Osteocyte (in vitro differentiated cells): ENCODE results near the gene SH3RF3. TPM values are rescaled to one million over a fixed set of nuclear protein-coding genes. Genes with fewer than 3 reads are reported as not detected.

Experiments
- DNase-seq: peaks from one replicate; pipeline ENCODE4 v3.0.0; 2021; ENCODE audit warnings: mixed read lengths; ENCODE audit not compliant: unreplicated experiment; ENCODE audit errors: extremely low spot score
- H3K27ac Mint-ChIP-seq: one replicate; pipeline ENCODE4 v1.8.0; 2021; ENCODE audit warnings: mild to moderate bottlenecking, mixed read lengths; ENCODE audit not compliant: unreplicated experiment
- H3K27me3 Mint-ChIP-seq: one replicate; pipeline ENCODE4 v1.8.0; 2021; ENCODE audit warnings: mixed read lengths; ENCODE audit not compliant: unreplicated experiment
- H3K36me3 Mint-ChIP-seq: one replicate; pipeline ENCODE4 v1.8.0; 2021; ENCODE audit warnings: mixed read lengths; ENCODE audit not compliant: unreplicated experiment
- H3K4me1 Mint-ChIP-seq: one replicate; pipeline ENCODE4 v1.8.0; 2021; ENCODE audit warnings: mixed read lengths; ENCODE audit not compliant: unreplicated experiment
- H3K4me3 Mint-ChIP-seq: one replicate; pipeline ENCODE4 v1.8.0; 2021; ENCODE audit warnings: mild to moderate bottlenecking, moderate library complexity, mixed read lengths; ENCODE audit not compliant: unreplicated experiment
- H3K9me3 Mint-ChIP-seq: one replicate; pipeline ENCODE4 v1.8.0; 2021; ENCODE audit warnings: mixed read lengths; ENCODE audit not compliant: unreplicated experiment
- CTCF ChIP-seq: fragments of 200-600 bp; sonication (generic); IDR thresholded peaks from 2 replicates; pipeline ENCODE4 v1.5.0; 2021; ENCODE audit warnings: antibody characterized with exemption, mild to moderate bottlenecking, moderate library complexity
- total RNA-seq: library from RNA; stranded (reverse); gene quantifications from 2 replicates; pipeline ENCODE4 v1.2.1, GENCODE V29; 2021

Gene SH3RF3
- total RNA-seq, 1 donor from 2014 or later = 79.4 TPM

DNA sequence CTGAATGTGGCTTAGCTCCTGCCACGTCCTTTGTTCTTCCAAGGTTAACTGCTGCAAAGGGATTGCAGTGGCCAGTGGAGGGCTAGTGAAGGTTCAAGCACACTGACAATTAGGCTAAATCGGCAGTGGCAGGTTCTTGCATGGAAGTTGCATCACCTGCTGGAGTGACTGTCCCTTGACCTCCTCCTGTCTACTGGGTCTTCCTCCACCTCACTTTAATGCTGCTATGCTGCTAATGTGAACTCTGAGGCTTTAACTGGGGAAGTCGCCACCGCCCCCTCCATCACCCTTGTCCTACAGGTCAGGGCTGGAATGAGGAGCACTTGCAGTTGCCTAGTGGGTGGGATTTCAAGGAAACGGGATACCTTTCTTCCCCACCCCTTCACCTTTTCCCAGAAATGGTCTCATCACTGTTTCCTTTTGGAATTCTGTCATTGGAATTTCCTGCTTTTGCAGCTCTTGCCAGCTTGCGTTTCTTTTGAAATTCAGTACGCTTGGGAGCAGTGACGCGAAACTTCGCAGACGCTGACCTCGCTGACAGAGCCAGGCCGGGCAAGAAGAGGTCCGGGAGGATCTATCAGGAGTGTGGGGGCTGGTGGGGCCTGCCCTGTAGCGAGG lies 150.3 kb downstream of the SH3RF3 start:
- TF ChIP-seq CTCF = no peak
- Mint-ChIP-seq H3K9me3 (no peaks in the 10 kb centered on the region), H3K4me3 (no peak overlapping the region), H3K27me3 (no peaks in the 10 kb centered on the region), H3K4me1 (peaks cover 76% of the 10 kb centered on the region), H3K27ac (peak overlapping the region; percentile 78), H3K36me3 (no peaks in the 10 kb centered on the region)
- DNase-seq = no peak

- H3K4me1 Mint-ChIP-seq = peaks cover 84% of the 10 kb centered on the region
- peak; percentile 17 for TF ChIP-seq CTCF
- no peak overlapping the region for H3K27ac Mint-ChIP-seq
- H3K27me3 Mint-ChIP-seq = no peaks in the 10 kb centered on the region
- DNase-seq = no peak
- H3K9me3 Mint-ChIP-seq = no peaks in the 10 kb centered on the region
- H3K36me3 Mint-ChIP-seq = no peaks in the 10 kb centered on the region
- no peak overlapping the region for H3K4me3 Mint-ChIP-seq
Measured at GRCh38 chr2:109280804-109281203, 151.8 kb downstream of the SH3RF3 start.

DNA sequence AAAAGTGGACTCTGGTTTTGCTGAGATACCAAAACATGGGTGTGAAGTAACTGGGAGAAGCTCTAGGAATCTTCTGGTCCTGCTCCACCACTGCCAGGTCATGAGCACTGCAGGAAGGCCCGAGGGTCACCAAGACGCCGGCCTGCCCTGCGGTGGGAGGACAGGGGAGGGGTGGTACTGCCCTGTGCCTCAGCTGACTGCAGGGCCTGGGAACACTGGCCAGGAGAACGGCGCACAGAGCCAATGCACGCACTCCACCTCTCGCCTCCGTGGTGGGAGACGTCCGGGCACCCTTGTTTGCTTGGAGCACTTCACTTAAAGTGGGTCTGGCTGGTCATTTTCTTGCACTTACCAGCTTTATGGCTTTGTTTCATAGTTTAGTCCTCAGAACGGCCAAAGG lies 153.4 kb downstream of the SH3RF3 start:
- TF ChIP-seq CTCF = no peak
- no peak overlapping the region for H3K4me3 Mint-ChIP-seq
- no peaks in the 10 kb centered on the region for H3K36me3 Mint-ChIP-seq
- DNase-seq = no peak
- H3K27ac Mint-ChIP-seq = peak overlapping the region; percentile 2
- no peaks in the 10 kb centered on the region for H3K27me3 Mint-ChIP-seq
- H3K9me3 Mint-ChIP-seq = no peaks in the 10 kb centered on the region
- peaks cover 85% of the 10 kb centered on the region for H3K4me1 Mint-ChIP-seq

- H3K27me3 Mint-ChIP-seq = no peaks in the 10 kb centered on the region
- H3K9me3 Mint-ChIP-seq = no peaks in the 10 kb centered on the region
- H3K4me1 Mint-ChIP-seq = peaks cover 86% of the 10 kb centered on the region
- H3K4me3 Mint-ChIP-seq = no peak overlapping the region
- H3K27ac Mint-ChIP-seq = peak overlapping the region; percentile 71
- no peak for DNase-seq
- TF ChIP-seq CTCF = no peak
- peaks cover 2% of the 10 kb centered on the region for H3K36me3 Mint-ChIP-seq
Measured at GRCh38 chr2:109282865-109283264, 153.9 kb downstream of the SH3RF3 start.

- H3K27me3 Mint-ChIP-seq = no peaks in the 10 kb centered on the region
- no peak for TF ChIP-seq CTCF
- H3K27ac Mint-ChIP-seq = peak overlapping the region; percentile 71
- peaks cover 91% of the 10 kb centered on the region for H3K4me1 Mint-ChIP-seq
- DNase-seq = no peak
- H3K4me3 Mint-ChIP-seq = no peak overlapping the region
- no peaks in the 10 kb centered on the region for H3K9me3 Mint-ChIP-seq
- peaks cover 2% of the 10 kb centered on the region for H3K36me3 Mint-ChIP-seq
Measured at GRCh38 chr2:109284826-109285225, 155.8 kb downstream of the SH3RF3 start.
